HepG2 (cell line): Measurements from ENCODE around the gene SLC23A3. TPM values are rescaled to one million over a fixed set of nuclear protein-coding genes. Genes with fewer than 3 reads are reported as not detected.
A peak's percentile ranks its signal among the peaks of the same experiment; 100 is the strongest.

Source experiments
- BRD4 ChIP-seq: sonication (generic); formaldehyde crosslinking; IDR thresholded peaks from 2 replicates; pipeline ENCODE4 v1.4.0; 2020; ENCODE audit warnings: missing genetic modification reagents
- ELF4 ChIP-seq: sonication (generic); formaldehyde crosslinking; IDR thresholded peaks from 2 replicates; pipeline ENCODE4 v1.5.0; 2020; ENCODE audit warnings: missing genetic modification reagents, mild to moderate bottlenecking, moderate library complexity, borderline replicate concordance
- FOSL2 ChIP-seq: sonication (generic); formaldehyde crosslinking; IDR thresholded peaks from 2 replicates; pipeline ENCODE4 v1.4.0; 2020; ENCODE audit warnings: missing genetic modification reagents
- NFRKB ChIP-seq: fragments of 450-650 bp; IDR thresholded peaks from 2 replicates; pipeline ENCODE4 v1.6.1; 2017
- RBM39 ChIP-seq: fragments of 200-400 bp; formaldehyde crosslinking; IDR thresholded peaks from one replicate; pipeline ENCODE4 v1.6.1; 2018; ENCODE audit warnings: antibody characterized with exemption, mild to moderate bottlenecking, low read depth, low read length; ENCODE audit not compliant: poor library complexity, severe bottlenecking
- TEAD2 ChIP-seq: sonication (generic); formaldehyde crosslinking; IDR thresholded peaks from 2 replicates; pipeline ENCODE4 v1.9.0; 2021; ENCODE audit warnings: missing genetic modification reagents
- TMF1 ChIP-seq: sonication (generic); formaldehyde crosslinking; IDR thresholded peaks from 2 replicates; pipeline ENCODE4 v1.8.1; 2022; ENCODE audit warnings: low read depth, missing genetic modification reagents
- ZNF343 ChIP-seq: sonication (generic); formaldehyde crosslinking; IDR thresholded peaks from 2 replicates; pipeline ENCODE4 v1.4.0; 2020; ENCODE audit warnings: mild to moderate bottlenecking, missing genetic modification reagents
- ZNF367 ChIP-seq: sonication (generic); formaldehyde crosslinking; IDR thresholded peaks from 2 replicates; pipeline ENCODE4 v1.4.0; 2020; ENCODE audit warnings: missing genetic modification reagents, borderline replicate concordance
- ZNF598 ChIP-seq: sonication (generic); formaldehyde crosslinking; IDR thresholded peaks from 2 replicates; pipeline ENCODE4 v1.5.1; 2020; ENCODE audit warnings: mild to moderate bottlenecking, missing genetic modification reagents, borderline replicate concordance
- ZNF746 ChIP-seq: sonication (generic); formaldehyde crosslinking; IDR thresholded peaks from 2 replicates; pipeline ENCODE4 v1.8.0; 2022; ENCODE audit warnings: mild to moderate bottlenecking, missing genetic modification reagents
- polyA plus RNA-seq, 8 experiments: library from polyadenylated mRNA; depleted of rRNA in 3 of 8; stranded (reverse) in 7 of 8; unstranded in 1 of 8; fragments of >200 nt; fragmentation: Illumina TruSeq in 4 of 8; extraction: Trizol in 4 of 8; gene quantifications; 2 replicates each; pipeline versions ENCODE4 v1.2.1 to v1.2.3, GENCODE V29; 2011 to 2016; ENCODE audit warnings: low read depth in 4 of 8, missing spikeins in 1 of 8, mixed read lengths in 1 of 8; ENCODE audit not compliant: insufficient read depth in 1 of 8
- total RNA-seq, 5 experiments: library from RNA; depleted of rRNA; stranded (reverse); fragments of >200 nt; fragmentation: Illumina TruSeq; extraction: Trizol; gene quantifications; 2 replicates each; pipeline ENCODE4 v1.2.3, GENCODE V29; 2016; ENCODE audit warnings: low read depth in 1 of 5
- TF ChIP-seq, protein P1 (sequence below): sonication (generic); formaldehyde crosslinking; IDR thresholded peaks from 2 replicates; pipeline ENCODE4 v1.4.0; 2020; ENCODE audit warnings: missing genetic modification reagents, mild to moderate bottlenecking, borderline replicate concordance
- TF ChIP-seq, protein P2 (sequence below), 2 experiments: sonication (generic) in 1 of 2; formaldehyde crosslinking in 1 of 2; IDR thresholded peaks; 2 replicates each; pipeline versions ENCODE4 v1.4.0 to v1.6.1; 2018 to 2020; ENCODE audit warnings: missing genetic modification reagents in 2 of 2, borderline replicate concordance in 1 of 2, low read depth in 1 of 2, mild to moderate bottlenecking in 1 of 2, missing biosample characterization in 1 of 2
- TF ChIP-seq, protein P3 (sequence below): sonication (generic); formaldehyde crosslinking; IDR thresholded peaks from 2 replicates; pipeline ENCODE4 v1.4.0; 2020; ENCODE audit warnings: missing genetic modification reagents, borderline replicate concordance
- TF ChIP-seq, protein P4 (sequence below): sonication (generic); formaldehyde crosslinking; IDR thresholded peaks from 2 replicates; pipeline ENCODE4 v1.5.1; 2020; ENCODE audit warnings: mild to moderate bottlenecking, moderate library complexity, missing genetic modification reagents
- TF ChIP-seq, protein P5 (sequence below): sonication (generic); formaldehyde crosslinking; IDR thresholded peaks from 2 replicates; pipeline ENCODE4 v1.8.1; 2023; ENCODE audit warnings: mild to moderate bottlenecking, moderate library complexity, missing genetic modification reagents

The SLC23A3 gene
- total and polyA plus RNA-seq, 2 of the 13 experiments (the other 11 are each of a cell fraction or from before 2014, with no cell fraction given) = 0.38 to 0.78 TPM

DNA sequence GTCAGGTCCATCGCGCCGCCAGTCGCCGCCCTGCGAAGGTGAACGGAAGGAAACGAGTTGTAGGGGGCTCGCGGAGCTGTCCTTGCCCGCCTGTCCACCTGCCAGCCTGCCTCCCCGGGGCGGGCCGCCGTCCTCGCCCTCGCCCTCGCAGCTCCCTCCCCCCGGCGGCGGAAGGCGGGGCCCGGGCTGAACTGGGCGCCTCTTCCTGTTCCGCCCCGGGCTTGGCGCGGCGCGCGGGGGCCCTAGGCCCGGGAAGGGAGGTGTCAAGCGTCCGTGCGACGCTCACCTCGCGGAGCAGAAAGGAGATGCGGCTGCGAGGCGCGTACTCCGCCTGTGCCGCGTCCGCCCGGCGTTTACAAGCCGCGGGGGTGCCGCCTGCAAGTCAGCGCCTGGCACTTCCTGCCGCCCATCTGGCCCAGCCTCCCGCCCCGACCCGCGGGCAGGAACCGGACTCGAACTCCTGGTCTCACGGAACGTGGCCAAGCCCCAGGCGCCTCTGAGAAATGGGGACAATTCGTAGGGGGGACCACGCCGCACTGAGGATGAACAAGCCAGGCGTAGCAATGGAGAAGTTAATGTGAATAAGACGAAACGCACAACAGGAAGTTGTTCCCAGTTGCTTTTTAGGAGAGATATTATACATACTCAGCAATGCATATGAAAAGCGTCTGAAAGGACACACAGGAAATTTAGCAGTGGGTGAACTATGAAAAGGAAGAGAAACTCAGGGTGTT lies 7.2 kb upstream of the SLC23A3 start, which contains the start of gene CNPPD1 (continued):
- TF ChIP-seq, protein P1, sequence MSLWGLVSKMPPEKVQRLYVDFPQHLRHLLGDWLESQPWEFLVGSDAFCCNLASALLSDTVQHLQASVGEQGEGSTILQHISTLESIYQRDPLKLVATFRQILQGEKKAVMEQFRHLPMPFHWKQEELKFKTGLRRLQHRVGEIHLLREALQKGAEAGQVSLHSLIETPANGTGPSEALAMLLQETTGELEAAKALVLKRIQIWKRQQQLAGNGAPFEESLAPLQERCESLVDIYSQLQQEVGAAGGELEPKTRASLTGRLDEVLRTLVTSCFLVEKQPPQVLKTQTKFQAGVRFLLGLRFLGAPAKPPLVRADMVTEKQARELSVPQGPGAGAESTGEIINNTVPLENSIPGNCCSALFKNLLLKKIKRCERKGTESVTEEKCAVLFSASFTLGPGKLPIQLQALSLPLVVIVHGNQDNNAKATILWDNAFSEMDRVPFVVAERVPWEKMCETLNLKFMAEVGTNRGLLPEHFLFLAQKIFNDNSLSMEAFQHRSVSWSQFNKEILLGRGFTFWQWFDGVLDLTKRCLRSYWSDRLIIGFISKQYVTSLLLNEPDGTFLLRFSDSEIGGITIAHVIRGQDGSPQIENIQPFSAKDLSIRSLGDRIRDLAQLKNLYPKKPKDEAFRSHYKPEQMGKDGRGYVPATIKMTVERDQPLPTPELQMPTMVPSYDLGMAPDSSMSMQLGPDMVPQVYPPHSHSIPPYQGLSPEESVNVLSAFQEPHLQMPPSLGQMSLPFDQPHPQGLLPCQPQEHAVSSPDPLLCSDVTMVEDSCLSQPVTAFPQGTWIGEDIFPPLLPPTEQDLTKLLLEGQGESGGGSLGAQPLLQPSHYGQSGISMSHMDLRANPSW (CRISPR knock-in tag) = no peak; the same call in 1 of the 2 replicates
- TF ChIP-seq ZNF598 (CRISPR knock-in tag) = peak; percentile 56; the same call in 1 of the 2 replicates
- TF ChIP-seq, protein P2, sequence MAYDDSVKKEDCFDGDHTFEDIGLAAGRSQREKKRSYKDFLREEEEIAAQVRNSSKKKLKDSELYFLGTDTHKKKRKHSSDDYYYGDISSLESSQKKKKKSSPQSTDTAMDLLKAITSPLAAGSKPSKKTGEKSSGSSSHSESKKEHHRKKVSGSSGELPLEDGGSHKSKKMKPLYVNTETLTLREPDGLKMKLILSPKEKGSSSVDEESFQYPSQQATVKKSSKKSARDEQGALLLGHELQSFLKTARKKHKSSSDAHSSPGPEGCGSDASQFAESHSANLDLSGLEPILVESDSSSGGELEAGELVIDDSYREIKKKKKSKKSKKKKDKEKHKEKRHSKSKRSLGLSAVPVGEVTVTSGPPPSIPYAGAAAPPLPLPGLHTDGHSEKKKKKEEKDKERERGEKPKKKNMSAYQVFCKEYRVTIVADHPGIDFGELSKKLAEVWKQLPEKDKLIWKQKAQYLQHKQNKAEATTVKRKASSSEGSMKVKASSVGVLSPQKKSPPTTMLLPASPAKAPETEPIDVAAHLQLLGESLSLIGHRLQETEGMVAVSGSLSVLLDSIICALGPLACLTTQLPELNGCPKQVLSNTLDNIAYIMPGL (CRISPR knock-in tag; IDR thresholded peaks at IDR 0.05; ENCODE audit: borderline replicate concordance in 1 of 2, low read depth in 1 of 2) = peak; percentile 89 to 95; a peak in 3 of 4 replicates
- TF ChIP-seq TEAD2 (CRISPR knock-in tag) = peak; percentile 80
- no peak for TF ChIP-seq NFRKB
- peak; percentile 50 for TF ChIP-seq FOSL2
- peak; percentile 89 for TF ChIP-seq ZNF746 (CRISPR knock-in tag)
- TF ChIP-seq, protein P3, sequence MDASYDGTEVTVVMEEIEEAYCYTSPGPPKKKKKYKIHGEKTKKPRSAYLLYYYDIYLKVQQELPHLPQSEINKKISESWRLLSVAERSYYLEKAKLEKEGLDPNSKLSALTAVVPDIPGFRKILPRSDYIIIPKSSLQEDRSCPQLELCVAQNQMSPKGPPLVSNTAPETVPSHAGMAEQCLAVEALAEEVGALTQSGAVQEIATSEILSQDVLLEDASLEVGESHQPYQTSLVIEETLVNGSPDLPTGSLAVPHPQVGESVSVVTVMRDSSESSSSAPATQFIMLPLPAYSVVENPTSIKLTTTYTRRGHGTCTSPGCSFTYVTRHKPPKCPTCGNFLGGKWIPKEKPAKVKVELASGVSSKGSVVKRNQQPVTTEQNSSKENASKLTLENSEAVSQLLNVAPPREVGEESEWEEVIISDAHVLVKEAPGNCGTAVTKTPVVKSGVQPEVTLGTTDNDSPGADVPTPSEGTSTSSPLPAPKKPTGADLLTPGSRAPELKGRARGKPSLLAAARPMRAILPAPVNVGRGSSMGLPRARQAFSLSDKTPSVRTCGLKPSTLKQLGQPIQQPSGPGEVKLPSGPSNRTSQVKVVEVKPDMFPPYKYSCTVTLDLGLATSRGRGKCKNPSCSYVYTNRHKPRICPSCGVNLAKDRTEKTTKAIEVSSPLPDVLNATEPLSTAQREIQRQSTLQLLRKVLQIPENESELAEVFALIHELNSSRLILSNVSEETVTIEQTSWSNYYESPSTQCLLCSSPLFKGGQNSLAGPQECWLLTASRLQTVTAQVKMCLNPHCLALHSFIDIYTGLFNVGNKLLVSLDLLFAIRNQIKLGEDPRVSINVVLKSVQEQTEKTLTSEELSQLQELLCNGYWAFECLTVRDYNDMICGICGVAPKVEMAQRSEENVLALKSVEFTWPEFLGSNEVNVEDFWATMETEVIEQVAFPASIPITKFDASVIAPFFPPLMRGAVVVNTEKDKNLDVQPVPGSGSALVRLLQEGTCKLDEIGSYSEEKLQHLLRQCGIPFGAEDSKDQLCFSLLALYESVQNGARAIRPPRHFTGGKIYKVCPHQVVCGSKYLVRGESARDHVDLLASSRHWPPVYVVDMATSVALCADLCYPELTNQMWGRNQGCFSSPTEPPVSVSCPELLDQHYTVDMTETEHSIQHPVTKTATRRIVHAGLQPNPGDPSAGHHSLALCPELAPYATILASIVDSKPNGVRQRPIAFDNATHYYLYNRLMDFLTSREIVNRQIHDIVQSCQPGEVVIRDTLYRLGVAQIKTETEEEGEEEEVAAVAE (CRISPR knock-in tag) = no peak
- TF ChIP-seq TMF1 (CRISPR knock-in tag) = peak; percentile 60
- TF ChIP-seq, protein P4, sequence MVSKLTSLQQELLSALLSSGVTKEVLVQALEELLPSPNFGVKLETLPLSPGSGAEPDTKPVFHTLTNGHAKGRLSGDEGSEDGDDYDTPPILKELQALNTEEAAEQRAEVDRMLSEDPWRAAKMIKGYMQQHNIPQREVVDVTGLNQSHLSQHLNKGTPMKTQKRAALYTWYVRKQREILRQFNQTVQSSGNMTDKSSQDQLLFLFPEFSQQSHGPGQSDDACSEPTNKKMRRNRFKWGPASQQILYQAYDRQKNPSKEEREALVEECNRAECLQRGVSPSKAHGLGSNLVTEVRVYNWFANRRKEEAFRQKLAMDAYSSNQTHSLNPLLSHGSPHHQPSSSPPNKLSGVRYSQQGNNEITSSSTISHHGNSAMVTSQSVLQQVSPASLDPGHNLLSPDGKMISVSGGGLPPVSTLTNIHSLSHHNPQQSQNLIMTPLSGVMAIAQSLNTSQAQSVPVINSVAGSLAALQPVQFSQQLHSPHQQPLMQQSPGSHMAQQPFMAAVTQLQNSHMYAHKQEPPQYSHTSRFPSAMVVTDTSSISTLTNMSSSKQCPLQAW (CRISPR knock-in tag) = peak; percentile 86
- TF ChIP-seq ZNF343 (CRISPR knock-in tag) = peak; percentile 90; the same call in 1 of the 2 replicates
- TF ChIP-seq ZNF367 = peak; percentile 93
- TF ChIP-seq, protein P5, sequence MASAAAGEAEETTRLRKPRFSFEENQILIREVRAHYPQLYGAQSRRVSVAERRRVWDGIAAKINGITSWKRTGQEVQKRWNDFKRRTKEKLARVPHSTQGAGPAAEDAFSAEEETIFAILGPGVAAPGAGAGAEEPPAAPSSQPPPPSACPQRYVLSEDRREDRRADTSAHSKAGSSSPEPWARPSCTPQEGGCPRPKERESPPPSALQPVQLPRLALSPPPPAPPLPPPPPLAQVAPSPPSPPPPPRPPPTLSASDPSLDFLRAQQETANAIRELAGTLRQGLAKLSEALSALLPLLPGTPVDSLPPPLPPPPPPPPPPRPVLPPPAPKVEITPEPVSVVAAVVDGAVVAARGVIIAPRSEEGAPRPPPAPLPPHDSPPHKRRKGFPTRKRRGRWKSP (CRISPR knock-in tag) = peak; percentile 91
- TF ChIP-seq RBM39 = peak; percentile 55
- TF ChIP-seq BRD4 = peak; percentile 79; the same call in 1 of the 2 replicates
- TF ChIP-seq ELF4 (CRISPR knock-in tag) = peak; percentile 96
